ENCODE data around the gene HEATR5A.

GRCh38 chr14:31402764-31403439 lies 17.4 kb downstream of the HEATR5A start:
- TF ChIP-seq POLR2AphosphoS5 (IDR thresholded peaks at IDR 0.05; ENCODE audit: low read depth, low read length) (no peak), POLR2A (IDR thresholded peaks at IDR 0.05; ENCODE audit: low read depth, low read length) (no peak), TAF1 (IDR thresholded peaks at IDR 0.05; ENCODE audit: borderline replicate concordance, low read depth, low read length) (no peak)
